SU-DHL-6 (cell line): Measurements from ENCODE around the gene FAM107B.

Experiments used
- H2AFZ ChIP-seq: fragments of 200-600 bp; sonication (generic); 2 replicates; pipeline ENCODE4 v1.6.1; 2014; ENCODE audit warnings: low read depth, mild to moderate bottlenecking, moderate library complexity, mixed read lengths, antibody characterized with exemption, low read length; ENCODE audit not compliant: severe bottlenecking
- H3F3A ChIP-seq: fragments of 200-600 bp; shearing (Covaris generic); 2 replicates; pipeline ENCODE4 v1.6.0; 2016; ENCODE audit warnings: antibody characterized with exemption, mild to moderate bottlenecking; ENCODE audit not compliant: insufficient read depth
- H3K27ac ChIP-seq: fragments of 200-600 bp; sonication (generic); 2 replicates; pipeline ENCODE4 v1.5.1; 2016; ENCODE audit warnings: low read depth, mild to moderate bottlenecking, low read length, moderate library complexity, mixed read lengths
- H3K27me3 ChIP-seq: fragments of 200-600 bp; sonication (generic), shearing (Covaris generic); 2 replicates; pipeline ENCODE4 v1.6.0; 2014; ENCODE audit warnings: mild to moderate bottlenecking, low read length
- H3K36me3 ChIP-seq: fragments of 200-600 bp; sonication (generic); 2 replicates; pipeline ENCODE4 v1.6.1; 2014; ENCODE audit warnings: mild to moderate bottlenecking, low read length, mixed read lengths
- H3K4me2 ChIP-seq: fragments of 300-600, 200-600 bp; shearing (Covaris generic), sonication (generic); 2 replicates; pipeline ENCODE4 v1.6.0; 2014; ENCODE audit warnings: low read length, low read depth, mild to moderate bottlenecking; ENCODE audit not compliant: poor library complexity, severe bottlenecking
- H3K4me3 ChIP-seq: fragments of 200-600 bp; sonication (generic); 2 replicates; pipeline ENCODE4 v1.5.1; 2014; ENCODE audit warnings: antibody characterized with exemption, low read length, mild to moderate bottlenecking, mixed read lengths; ENCODE audit not compliant: insufficient read depth, poor library complexity, severe bottlenecking
- H3K79me2 ChIP-seq: fragments of 200-600 bp; sonication (generic); 2 replicates; pipeline ENCODE4 v1.6.1; 2014; ENCODE audit warnings: mild to moderate bottlenecking, low read length, moderate library complexity; ENCODE audit not compliant: insufficient read depth
- H3K9ac ChIP-seq: fragments of 200-600 bp; sonication (generic); 2 replicates; pipeline ENCODE4 v1.7.0; 2014; ENCODE audit warnings: mild to moderate bottlenecking, low read length
- H3K9me2 ChIP-seq: fragments of 200-600 bp; sonication (generic); replicated peaks from 2 replicates; pipeline ENCODE4 v1.6.1; 2014; ENCODE audit warnings: low read length; ENCODE audit not compliant: insufficient read depth
- H3K9me3 ChIP-seq: fragments of 200-600 bp; sonication (generic); 2 replicates; pipeline ENCODE4 v1.6.1; 2014; ENCODE audit warnings: low read length, mixed read lengths; ENCODE audit not compliant: insufficient read depth
- H4K20me1 ChIP-seq: fragments of 200-600 bp; sonication (generic); 2 replicates; pipeline ENCODE4 v1.6.1; 2014; ENCODE audit warnings: low read depth, mild to moderate bottlenecking, antibody characterized with exemption, low read length, moderate library complexity, mixed read lengths
- CTCF ChIP-seq: fragments of 200-600 bp; sonication (generic); IDR thresholded peaks from one replicate; pipeline ENCODE4 v1.5.1; 2017; ENCODE audit warnings: antibody characterized with exemption, mild to moderate bottlenecking, low read length, moderate library complexity; ENCODE audit not compliant: insufficient read depth, poor library complexity, severe bottlenecking
- EZH2phosphoT487 ChIP-seq: fragments of 200-600 bp; sonication (generic), shearing (Covaris generic); conservative IDR thresholded peaks from 2 replicates; pipeline ENCODE4 v1.6.1; 2018; ENCODE audit warnings: mild to moderate bottlenecking, antibody characterized with exemption, low read length, moderate library complexity, mixed read lengths

The FAM107B gene

GRCh38 chr10:14518149-14518548 lies 256.5 kb downstream of the FAM107B start:
- Histone ChIP-seq H3K36me3 (peaks cover 65% of the 10 kb centered on the region), H4K20me1 (0 out of 2 replicates have a peak, but pooled peaks cover 3% of the 10 kb centered on the region), H3K9ac (no peak overlapping the region), H3K9me2 (no peaks in the 10 kb centered on the region), H3K4me2 (no peak overlapping the region), H3F3A (peaks cover 15% of the 10 kb centered on the region; the same call in 1 of the 2 replicates), H3K27ac (no peak overlapping the region), H3K9me3 (no peaks in the 10 kb centered on the region), H3K4me3 (no peak overlapping the region), H2AFZ (no peak overlapping the region), H3K27me3 (no peaks in the 10 kb centered on the region), H3K79me2 (peaks cover 23% of the 10 kb centered on the region; the same call in 1 of the 2 replicates)
- TF ChIP-seq EZH2phosphoT487: no peak
- TF ChIP-seq CTCF: no peak

GRCh38 chr10:14513123-14513522 lies 261.6 kb downstream of the FAM107B start:
- TF ChIP-seq EZH2phosphoT487 (no peak), CTCF (no peak)

GRCh38 chr10:14510346-14510745 lies 264.4 kb downstream of the FAM107B start:
- no peaks in the 10 kb centered on the region for H3K9me2 ChIP-seq
- no peak overlapping the region for H3K4me2 ChIP-seq
- H3K9me3 ChIP-seq: no peaks in the 10 kb centered on the region
- H3K27ac ChIP-seq: no peak overlapping the region
- H3K79me2 ChIP-seq: no peaks in the 10 kb centered on the region
- no peaks in the 10 kb centered on the region for H3K27me3 ChIP-seq
- no peaks in the 10 kb centered on the region; the same call in 1 of the 2 replicates for H4K20me1 ChIP-seq
- no peak overlapping the region for H3K9ac ChIP-seq
- no peak overlapping the region for H2AFZ ChIP-seq
- peaks cover 31% of the 10 kb centered on the region; the same call in 1 of the 2 replicates for H3K36me3 ChIP-seq
- peaks cover 5% of the 10 kb centered on the region; the same call in 1 of the 2 replicates for H3F3A ChIP-seq
- TF ChIP-seq EZH2phosphoT487: no peak
- no peak overlapping the region for H3K4me3 ChIP-seq

More at GRCh38 chr10:14513123-14513522, 261.6 kb downstream of the FAM107B start:
- Histone ChIP-seq H3K9ac (no peak overlapping the region), H3K27me3 (no peaks in the 10 kb centered on the region), H3K36me3 (peaks cover 50% of the 10 kb centered on the region), H3F3A (peaks cover 5% of the 10 kb centered on the region; the same call in 1 of the 2 replicates), H3K9me3 (no peaks in the 10 kb centered on the region), H2AFZ (no peak overlapping the region), H3K27ac (no peak overlapping the region), H4K20me1 (no peaks in the 10 kb centered on the region; the same call in 1 of the 2 replicates), H3K4me2 (no peak overlapping the region), H3K79me2 (no peaks in the 10 kb centered on the region), H3K9me2 (no peaks in the 10 kb centered on the region), H3K4me3 (no peak overlapping the region)

- Histone ChIP-seq H3K79me2 (no peaks in the 10 kb centered on the region), H3K4me3 (no peak overlapping the region), H3K27me3 (no peaks in the 10 kb centered on the region), H3K9me3 (no peaks in the 10 kb centered on the region), H3K9ac (no peak overlapping the region), H4K20me1 (no peaks in the 10 kb centered on the region; the same call in 1 of the 2 replicates), H3K9me2 (no peaks in the 10 kb centered on the region), H3K36me3 (peaks cover 31% of the 10 kb centered on the region; the same call in 1 of the 2 replicates), H2AFZ (no peak overlapping the region), H3K27ac (no peak overlapping the region), H3K4me2 (no peak overlapping the region), H3F3A (peaks cover 12% of the 10 kb centered on the region; the same call in 1 of the 2 replicates)
- TF ChIP-seq EZH2phosphoT487 (no peak), CTCF (no peak)
These were observed 266.0 kb downstream of the FAM107B start for GRCh38 chr10:14508725-14509124.
